GM21723 (cell line): ENCODE results near the gene TMEM44.
"Not testable (repeated sequence)": the region's sequence is repeated elsewhere in the genome, so short reads cannot be mapped to it uniquely, and the experiment has no call there.

ENCODE experiments used
- ATAC-seq: cut with Tn5 transposase; IDR thresholded peaks from one replicate; pipeline ENCODE4 v1.9.1; 2021; ENCODE audit warnings: mild to moderate bottlenecking, moderate library complexity; ENCODE audit not compliant: unreplicated experiment

Gene TMEM44

DNA sequence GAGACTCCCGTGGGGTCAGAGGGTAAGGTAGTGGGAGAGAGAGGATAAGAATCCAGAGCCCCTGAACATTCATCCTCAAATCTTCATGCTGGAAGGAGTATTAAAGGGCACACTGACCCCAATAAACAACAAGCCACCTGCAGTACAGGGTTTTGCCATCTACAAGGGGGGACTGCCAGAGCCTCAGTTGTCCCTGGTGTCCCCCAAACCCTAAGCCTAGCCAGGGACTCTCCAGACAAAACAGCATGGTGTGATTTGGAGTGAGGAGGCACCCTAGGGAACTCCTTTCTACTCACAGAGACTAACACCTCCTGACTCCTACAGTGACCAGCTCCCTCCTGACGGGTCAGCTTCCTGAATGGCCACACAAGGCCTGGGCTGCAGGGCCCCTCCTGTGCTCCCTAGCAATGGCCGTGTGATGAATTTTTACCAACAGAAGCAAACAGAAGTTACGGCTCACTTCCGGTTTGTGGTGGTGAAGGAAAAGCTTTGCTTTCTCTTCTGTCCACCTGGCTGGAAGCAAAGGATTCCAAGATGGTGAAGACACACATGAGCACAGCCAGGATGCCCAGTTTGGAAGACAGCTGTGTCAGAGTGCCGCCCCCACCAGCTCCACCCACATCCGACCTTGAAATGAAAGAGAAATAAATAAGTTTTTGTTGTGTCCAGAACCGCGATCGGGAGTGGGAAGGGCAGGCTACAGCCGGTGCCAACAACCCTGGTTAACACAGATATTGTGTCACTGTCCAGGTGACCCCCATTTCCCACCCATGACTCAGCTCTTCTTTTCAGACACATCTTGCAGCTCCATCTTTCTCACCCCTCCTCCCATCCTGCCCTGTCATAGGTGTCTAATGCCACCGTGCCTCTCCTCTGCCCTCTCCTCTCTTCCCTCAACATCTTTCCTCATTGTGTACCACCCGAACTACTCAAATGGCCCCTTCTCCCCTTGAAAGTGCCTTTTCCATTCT lies 76.8 kb downstream of the TMEM44 start:
- ATAC-seq = no peak

DNA sequence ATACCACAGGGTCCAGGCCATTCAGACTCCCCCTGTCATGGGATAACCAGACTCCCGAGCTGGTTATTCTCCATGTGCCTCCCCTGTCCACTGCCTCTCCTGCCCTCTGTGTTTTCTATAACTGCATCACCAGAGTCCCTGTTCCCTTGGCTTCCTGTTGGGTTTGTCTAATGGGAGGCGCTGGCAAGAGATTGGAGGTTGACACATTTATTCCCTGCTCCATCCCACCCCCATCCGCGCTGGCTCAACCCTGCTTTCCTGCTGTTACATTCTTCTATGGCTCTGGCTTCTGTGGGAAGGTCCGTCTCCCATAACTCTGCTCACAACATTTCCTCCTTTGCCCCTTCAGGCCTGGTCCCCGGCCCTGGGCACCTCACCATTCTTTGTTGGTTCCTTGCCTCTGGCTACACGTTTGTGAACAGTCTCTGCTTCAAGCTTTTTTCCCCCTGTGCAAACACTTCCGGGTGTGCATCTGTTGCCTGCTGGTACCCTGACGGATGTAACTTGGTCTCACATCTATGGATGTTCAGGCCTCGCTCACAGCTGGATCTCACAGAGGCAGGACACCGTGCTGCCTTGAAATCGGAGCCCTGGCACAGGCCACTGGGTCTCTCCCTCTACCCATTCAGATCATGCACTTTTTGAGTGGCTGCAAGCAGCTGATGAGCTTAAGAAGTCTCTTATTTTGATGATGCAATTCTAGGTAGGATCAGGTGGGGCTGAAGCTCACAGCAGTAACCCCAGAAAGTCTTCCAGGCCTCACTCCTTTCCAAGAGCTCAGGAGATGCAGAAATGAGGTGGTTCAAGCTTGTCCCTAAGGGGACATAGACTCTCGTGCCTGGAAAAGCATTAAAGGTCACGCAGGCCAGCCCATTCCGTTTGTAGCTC lies 77.8 kb downstream of the TMEM44 start:
- ATAC-seq = no peak

DNA sequence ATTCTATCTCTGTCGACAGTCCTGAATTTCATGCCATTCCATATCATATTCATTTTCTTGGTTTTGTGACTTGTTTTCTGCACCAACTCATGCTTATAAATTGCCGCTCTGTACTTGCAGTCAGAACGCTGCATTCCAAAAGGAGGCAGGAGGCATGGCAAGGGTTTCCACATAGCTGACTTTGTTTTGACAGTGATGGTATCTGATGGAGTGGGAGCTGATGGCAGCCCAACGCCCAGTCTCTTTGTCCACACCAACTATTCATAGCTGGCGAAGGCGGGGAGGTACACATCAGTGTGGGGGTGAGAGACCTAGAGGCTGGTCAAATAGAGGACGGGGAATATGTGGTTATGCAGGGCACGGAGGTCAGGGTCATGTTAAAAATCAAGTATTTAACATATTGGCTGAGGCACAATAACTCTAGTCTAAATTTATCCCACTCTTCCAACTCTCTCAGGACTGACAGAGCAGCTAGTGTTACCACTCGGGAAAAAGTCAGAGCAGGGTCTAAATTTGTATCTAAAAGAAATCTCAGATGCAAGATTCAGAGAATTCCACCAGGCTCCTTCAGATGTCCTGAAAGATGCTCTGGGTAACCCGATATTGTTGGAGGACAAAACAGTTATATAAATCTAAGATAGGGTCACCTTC lies 78.6 kb downstream of the TMEM44 start:
- ATAC-seq = no peak

DNA sequence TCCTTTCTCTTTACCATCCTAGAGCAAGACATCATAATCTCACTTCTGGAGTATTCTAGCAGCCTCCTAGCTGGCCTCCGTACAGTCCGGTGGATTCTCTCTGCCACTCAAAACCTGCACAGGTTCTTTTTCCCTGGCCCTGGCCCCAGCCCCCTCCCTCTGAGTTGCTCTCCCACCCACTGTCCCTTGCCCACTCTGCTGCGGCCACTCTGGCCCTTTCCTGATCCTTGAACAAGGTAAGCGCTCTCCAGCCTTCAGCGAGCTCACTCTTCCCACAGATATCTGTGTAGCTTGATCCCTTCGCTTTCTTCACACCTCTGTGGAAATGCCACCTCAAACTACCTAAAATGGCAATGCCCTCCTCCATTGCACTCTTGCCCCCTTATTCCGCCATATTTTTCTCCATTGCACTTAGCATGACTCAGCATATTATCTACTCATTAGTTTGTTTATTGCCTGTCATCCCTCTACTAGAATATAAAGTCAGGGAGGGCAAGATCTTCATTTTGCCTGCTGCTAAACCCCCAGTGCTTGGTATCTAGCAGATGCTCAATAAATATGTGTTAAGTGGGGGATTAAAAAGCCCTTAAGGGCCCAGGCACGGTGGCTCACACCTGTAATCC lies 80.8 kb downstream of the TMEM44 start:
- no peak for ATAC-seq

- no peak for ATAC-seq
Observed at GRCh38 chr3:194549853-194550252, 83.4 kb downstream of the TMEM44 start.

DNA sequence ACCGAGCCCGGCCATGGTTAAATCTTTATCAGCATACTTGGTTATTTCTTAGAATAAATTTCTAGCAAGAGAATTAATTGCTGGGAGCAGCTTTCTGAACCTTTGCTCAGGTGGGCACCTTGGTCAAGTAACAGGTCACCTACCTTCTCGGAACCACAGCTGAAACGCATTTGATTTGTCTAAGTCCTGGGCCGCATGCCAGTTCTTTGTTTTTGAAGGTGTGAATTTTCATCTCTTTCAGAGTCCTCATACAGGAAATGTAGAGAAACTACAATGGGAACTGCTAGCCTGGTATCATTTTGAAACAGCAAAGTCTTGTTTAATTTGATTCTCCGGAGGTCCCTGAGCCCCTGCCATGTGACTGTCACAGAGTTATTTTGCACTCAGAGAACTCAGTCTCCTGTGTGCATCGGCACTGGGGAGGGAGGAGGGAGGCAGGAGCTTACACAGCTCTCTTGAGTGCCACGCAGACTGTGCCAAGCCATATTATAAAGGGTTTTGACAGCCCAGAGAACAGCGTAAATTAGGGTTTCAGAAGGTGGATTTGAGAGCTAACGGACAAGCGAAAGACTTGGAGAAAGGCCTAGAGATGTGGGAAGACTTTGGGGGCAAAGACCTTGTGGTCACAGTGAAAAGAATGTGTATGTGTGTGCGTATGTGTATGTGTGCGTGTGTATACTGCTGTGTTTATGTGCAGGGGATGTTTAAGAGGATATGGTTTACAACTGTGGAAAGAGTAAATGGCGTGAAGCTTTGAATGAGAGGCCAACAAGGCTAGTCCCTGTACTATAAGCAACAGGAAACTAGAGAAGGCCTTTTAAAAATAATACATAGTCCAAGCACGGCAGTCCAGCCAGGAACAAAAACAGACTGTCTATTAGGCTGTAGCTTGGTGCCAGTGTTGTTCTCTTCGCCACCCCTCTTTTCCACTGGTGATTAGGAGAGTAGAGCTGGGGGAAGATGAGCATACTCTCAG lies 84.6 kb downstream of the TMEM44 start:
- no peak for ATAC-seq

DNA sequence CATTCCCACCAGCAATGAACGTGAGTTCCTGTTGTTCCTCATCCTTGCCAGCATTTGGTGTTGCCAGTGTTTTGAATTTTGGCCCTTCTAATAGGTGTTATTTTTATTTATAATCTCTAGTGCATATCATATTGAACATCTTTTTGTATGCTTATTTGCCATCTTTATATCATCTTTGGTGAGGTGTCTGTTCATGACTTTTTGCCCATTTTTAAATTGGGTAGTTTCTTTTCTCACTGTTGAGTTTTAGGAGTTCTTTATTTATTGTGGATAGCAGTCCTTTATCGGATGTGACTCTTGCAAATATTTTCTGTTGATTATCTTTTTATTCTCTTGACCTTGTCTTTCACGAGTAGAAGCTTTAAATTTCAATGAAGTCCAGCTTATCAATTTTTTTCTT lies 86.2 kb downstream of the TMEM44 start:
- no peak for ATAC-seq

DNA sequence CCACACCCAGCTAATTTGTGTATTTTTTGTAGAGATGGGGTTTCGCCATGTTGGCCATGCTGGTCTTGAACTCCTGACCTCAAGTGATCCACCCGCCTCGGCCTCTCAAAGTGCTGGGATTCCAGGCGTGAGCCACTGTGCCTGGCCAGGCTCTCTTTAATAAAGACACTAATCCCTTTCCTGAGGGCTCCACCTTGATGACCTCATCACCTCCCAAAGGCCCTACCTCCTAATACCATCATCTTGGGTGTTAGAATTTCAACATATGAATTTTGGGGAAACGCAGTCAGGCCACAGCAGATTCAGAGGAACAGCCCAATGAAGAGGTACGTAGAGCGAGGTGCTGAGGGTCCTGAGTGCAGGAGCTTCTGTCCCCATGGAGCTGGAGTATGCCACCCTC lies 87.7 kb downstream of the TMEM44 start:
- ATAC-seq = not testable (repeated sequence)

DNA sequence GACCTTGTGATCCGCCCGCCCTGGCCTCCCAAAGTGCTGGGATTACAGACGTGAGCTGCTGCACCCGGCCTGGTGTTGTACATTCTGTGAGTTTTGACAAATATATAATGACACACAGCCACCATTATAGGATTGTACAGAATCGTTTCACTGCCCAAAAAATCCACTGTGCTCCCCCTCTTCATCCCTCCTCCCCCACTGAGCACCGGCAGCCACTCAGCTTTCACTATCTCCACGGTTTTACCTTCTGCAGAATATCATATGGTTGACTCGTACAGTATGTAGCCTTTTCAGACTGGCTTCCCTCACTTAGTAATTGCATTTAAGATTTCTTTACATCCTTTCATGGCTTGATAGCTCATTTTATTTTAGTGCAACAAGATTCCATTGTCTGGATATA lies 89.7 kb downstream of the TMEM44 start:
- no peak for ATAC-seq

GRCh38 chr3:194541483-194541882 lies 91.7 kb downstream of the TMEM44 start:
- ATAC-seq = no peak

DNA sequence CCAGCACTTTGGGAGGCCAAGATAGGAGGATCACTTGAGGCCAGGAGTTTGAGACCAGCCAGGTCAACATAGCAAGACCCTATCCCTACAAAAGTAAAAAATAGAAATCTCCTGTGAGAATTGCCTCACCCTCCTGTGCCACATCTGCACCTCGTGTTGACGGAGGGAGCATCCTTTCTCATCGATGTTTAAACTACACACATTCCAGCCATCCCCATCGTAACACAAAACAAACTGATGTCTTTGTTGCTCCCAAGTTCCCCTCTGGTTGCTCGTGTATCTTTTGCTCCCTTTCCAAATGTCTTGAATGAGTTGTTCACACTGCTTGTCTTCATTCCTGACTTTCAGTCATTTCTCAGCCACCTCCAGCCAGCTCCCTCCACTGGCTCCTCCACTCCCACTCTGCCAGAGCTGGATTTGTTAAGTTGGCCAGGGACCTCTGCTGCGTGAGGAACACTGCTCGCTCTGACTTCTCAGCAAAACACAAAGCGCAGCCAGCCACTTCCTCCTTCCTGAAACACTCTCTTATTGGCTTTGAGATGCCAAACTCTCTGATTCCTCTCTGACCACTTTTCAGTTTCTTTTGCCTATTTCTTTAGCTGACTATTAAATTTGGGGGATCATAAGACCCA lies 92.8 kb downstream of the TMEM44 start:
- no peak for ATAC-seq

GRCh38 chr3:194539498-194539897 lies 93.7 kb downstream of the TMEM44 start:
- ATAC-seq = no peak

- no peak for ATAC-seq
Observed at GRCh38 chr3:194537732-194538247, 95.4 kb downstream of the TMEM44 start.
